HUES48 (cell line): Measurements from ENCODE around the gene TCP11X2.
"Not testable (repeated sequence)": the region's sequence is repeated elsewhere in the genome, so short reads cannot be mapped to it uniquely, and the experiment has no call there.

Source experiments
- H3K27ac ChIP-seq: one replicate; pipeline ENCODE4 v1.7.0; 2013; ENCODE audit warnings: low read depth, low read length, inconsistent platforms
- H3K27me3 ChIP-seq: 2 replicates; pipeline ENCODE4 v1.6.1; 2013; ENCODE audit warnings: mild to moderate bottlenecking, low read length; ENCODE audit not compliant: control insufficient read depth, insufficient read depth
- H3K36me3 ChIP-seq: 2 replicates; pipeline ENCODE4 v1.6.1; 2013; ENCODE audit warnings: low read length; ENCODE audit not compliant: control insufficient read depth, insufficient read depth
- H3K4me1 ChIP-seq: 2 replicates; pipeline ENCODE4 v1.6.1; 2013; ENCODE audit warnings: mild to moderate bottlenecking, low read length; ENCODE audit not compliant: control insufficient read depth, insufficient read depth
- H3K4me3 ChIP-seq: 2 replicates; pipeline ENCODE4 v1.5.1; 2013; ENCODE audit warnings: mild to moderate bottlenecking, low read depth, low read length
- H3K9ac ChIP-seq: 2 replicates; pipeline ENCODE4 v1.6.1; 2013; ENCODE audit warnings: mild to moderate bottlenecking, low read depth, low read length, moderate library complexity
- H3K9me3 ChIP-seq: 2 replicates; pipeline ENCODE4 v1.6.1; 2013; ENCODE audit warnings: low read length; ENCODE audit not compliant: control insufficient read depth, insufficient read depth

Gene TCP11X2

GRCh38 chrX:102471762-102472220 lies at the start of gene TCP11X2:
Gene TCP11X2 (minus strand): TSS chrX:102471812.
- not testable (repeated sequence) for H3K36me3 ChIP-seq, H3K9ac ChIP-seq, H3K27ac ChIP-seq, H3K4me1 ChIP-seq, H3K9me3 ChIP-seq, H3K4me3 ChIP-seq, H3K27me3 ChIP-seq

DNA sequence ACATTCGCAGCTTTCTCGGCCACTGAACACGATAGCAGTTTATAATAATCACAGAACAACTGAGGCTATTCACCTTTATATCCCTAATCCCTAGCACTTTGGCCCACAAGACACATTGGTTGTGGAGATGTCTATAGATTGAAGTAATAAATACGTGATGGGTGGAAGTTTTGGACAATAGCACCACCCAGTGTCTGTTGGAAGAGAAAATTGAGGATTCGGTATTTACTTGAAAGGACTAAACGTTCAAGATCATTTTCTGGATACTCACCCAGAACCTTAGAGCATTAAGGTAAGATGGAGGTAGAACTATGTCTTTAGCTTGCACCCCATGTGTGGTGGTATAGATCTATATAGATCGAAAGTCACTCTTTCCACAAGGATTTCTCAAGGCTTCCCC lies 45.7 kb upstream of the TCP11X2 start:
- Histone ChIP-seq H3K4me3 (0 out of 2 replicates have a peak overlapping the region, but pooled peaks have one; percentile 12), H3K36me3 (peaks cover 8% of the 10 kb centered on the region; the same call in 1 of the 2 replicates), H3K9ac (no peak overlapping the region), H3K27ac (no peak overlapping the region), H3K9me3 (peaks cover 7% of the 10 kb centered on the region; the same call in 1 of the 2 replicates), H3K4me1 (0 out of 2 replicates have a peak, but pooled peaks cover 4% of the 10 kb centered on the region), H3K27me3 (peaks cover 23% of the 10 kb centered on the region)

DNA sequence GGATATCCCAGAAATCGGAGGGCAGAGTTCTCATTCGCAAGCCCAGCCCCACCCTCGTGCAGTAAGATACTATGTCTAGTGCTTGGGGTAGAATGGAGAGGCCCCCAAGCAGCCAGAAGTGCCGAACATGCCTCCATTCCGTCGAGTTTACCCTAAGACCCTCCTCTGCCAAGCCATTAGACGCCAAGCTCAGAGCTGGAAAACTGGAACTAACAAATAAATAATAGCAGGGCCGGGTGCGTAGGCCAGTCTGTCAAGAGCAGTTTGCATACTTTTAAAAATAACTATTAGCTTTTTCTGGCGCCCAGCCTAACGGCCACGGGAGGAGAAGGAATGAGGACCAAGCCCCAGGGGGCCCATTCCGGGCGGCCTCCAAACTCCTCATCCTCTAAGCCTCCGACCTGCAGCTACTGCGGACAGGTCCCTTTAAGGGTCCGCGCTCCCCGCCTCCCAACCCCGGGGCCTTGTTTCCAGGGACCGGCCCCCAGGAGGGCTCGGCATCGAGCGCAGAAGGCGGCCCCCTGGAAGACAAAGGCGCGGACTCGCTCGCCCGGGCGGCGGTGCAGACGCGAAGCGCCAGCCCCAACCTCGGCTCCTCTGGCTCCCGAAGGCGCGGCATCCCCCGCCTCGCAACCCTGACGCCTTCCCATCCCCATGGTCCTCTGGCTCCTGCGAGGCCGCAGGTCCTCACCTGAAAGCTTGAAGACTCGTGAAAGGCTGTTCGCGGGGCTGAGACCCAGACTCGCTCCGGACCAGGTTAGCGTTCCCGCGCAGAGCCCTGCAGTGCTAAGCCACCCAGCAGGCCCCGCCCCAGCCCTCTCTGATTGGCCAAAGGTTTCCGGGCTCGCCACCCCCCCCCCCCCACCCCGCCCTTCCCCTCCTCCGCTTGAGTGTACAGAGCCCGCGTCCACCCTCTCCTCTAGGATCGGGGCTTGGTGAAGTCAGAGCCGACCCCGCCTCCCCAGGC lies 44.6 kb upstream of the TCP11X2 start, which contains the start of gene TMSB15A:
Gene TMSB15A (minus strand): TSS at position 765 of the 967 bp plus-strand sequence.
- 0 out of 2 replicates have a peak, but pooled peaks cover 4% of the 10 kb centered on the region for H3K4me1 ChIP-seq
- H3K27me3 ChIP-seq: peaks cover 23% of the 10 kb centered on the region
- peak within 1 kb of the TSS; percentile 89 for H3K9ac ChIP-seq
- peaks cover 11% of the 10 kb centered on the region; the same call in 1 of the 2 replicates for H3K9me3 ChIP-seq
- H3K4me3 ChIP-seq: peak within 1 kb of the TSS; percentile 74
- H3K36me3 ChIP-seq: peaks cover 11% of the 10 kb centered on the region; the same call in 1 of the 2 replicates
- peak within 1 kb of the TSS; percentile 60 for H3K27ac ChIP-seq

GRCh38 chrX:102514536-102514935 lies 42.9 kb upstream of the TCP11X2 start:
- Histone ChIP-seq H3K9me3 (peaks cover 17% of the 10 kb centered on the region; the same call in 1 of the 2 replicates), H3K4me3 (no peak overlapping the region), H3K27me3 (peaks cover 23% of the 10 kb centered on the region), H3K4me1 (0 out of 2 replicates have a peak, but pooled peaks cover 4% of the 10 kb centered on the region), H3K36me3 (peaks cover 11% of the 10 kb centered on the region; the same call in 1 of the 2 replicates), H3K27ac (no peak overlapping the region), H3K9ac (no peak overlapping the region)

DNA sequence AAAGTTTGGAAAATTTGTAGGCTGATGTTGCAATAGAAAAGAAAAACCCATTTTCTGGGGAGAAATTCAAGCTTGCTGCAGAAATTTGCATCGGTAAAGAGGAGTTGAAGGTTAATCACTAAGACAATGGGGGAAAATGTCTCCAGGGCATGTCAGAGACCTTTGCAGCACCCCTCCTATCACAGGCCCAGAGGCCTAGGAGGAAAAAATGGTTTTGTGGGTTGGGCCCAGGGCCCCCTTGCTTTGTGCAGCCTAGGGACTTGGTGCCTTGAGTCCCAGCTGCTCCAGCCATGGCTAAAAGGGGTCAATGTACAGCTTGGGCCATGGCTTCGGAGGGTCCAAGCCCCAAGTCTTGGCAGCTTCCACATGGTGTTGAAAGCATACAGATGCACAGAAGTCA lies 27.1 kb upstream of the TCP11X2 start:
- Histone ChIP-seq H3K4me3 (no peak overlapping the region), H3K27me3 (peaks cover 4% of the 10 kb centered on the region; the same call in 1 of the 2 replicates), H3K9ac (no peak overlapping the region), H3K4me1 (no peaks in the 10 kb centered on the region), H3K27ac (no peak overlapping the region), H3K36me3 (no peaks in the 10 kb centered on the region), H3K9me3 (peaks cover 47% of the 10 kb centered on the region)

- Histone ChIP-seq H3K27ac (no peak overlapping the region), H3K36me3 (no peaks in the 10 kb centered on the region), H3K4me1 (no peaks in the 10 kb centered on the region), H3K9ac (no peak overlapping the region), H3K9me3 (peaks cover 26% of the 10 kb centered on the region), H3K27me3 (no peaks in the 10 kb centered on the region; the same call in 1 of the 2 replicates), H3K4me3 (no peak overlapping the region)
These were observed 20.2 kb upstream of the TCP11X2 start for GRCh38 chrX:102491766-102492165.

GRCh38 chrX:102478765-102479164 lies 7.2 kb upstream of the TCP11X2 start:
- H3K27ac ChIP-seq, H3K27me3 ChIP-seq, H3K9ac ChIP-seq, H3K4me1 ChIP-seq, H3K9me3 ChIP-seq, H3K36me3 ChIP-seq, H3K4me3 ChIP-seq: not testable (repeated sequence)

DNA sequence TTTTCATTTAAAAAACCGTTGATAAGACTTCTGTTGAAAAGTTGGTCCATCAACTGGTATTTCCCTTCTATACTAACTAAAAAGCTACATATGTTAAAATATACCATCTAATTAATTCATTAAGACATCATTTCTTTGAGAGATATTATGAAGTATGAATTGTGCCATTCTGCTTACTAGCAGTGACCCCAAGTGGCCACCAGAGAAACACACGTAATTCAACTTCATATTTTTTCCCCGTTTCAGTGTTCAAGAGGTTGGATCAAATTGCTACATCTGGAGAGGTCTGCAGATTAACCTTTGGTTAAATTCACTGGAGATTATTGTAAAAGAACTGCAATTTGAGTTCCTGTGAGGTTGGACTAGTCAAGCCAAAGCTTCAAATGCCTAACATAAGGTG lies 1.4 kb downstream of the TCP11X2 start:
- H3K9ac ChIP-seq, H3K4me1 ChIP-seq, H3K4me3 ChIP-seq, H3K36me3 ChIP-seq, H3K27ac ChIP-seq, H3K27me3 ChIP-seq, H3K9me3 ChIP-seq: not testable (repeated sequence)

- not testable (repeated sequence) for H3K36me3 ChIP-seq, H3K9me3 ChIP-seq, H3K9ac ChIP-seq, H3K4me3 ChIP-seq, H3K27ac ChIP-seq, H3K27me3 ChIP-seq, H3K4me1 ChIP-seq
These were observed 13.0 kb downstream of the TCP11X2 start for GRCh38 chrX:102458615-102459014.

GRCh38 chrX:102439908-102440307 lies 31.7 kb downstream of the TCP11X2 start, which contains the start of gene NXF2B:
Gene NXF2B (minus strand): TSS chrX:102440008. CDS start chrX:102380036, 59,972 bp downstream.
- H3K9me3 ChIP-seq, H3K9ac ChIP-seq, H3K27me3 ChIP-seq, H3K4me1 ChIP-seq, H3K36me3 ChIP-seq, H3K27ac ChIP-seq, H3K4me3 ChIP-seq: not testable (repeated sequence)

GRCh38 chrX:102414493-102414892 lies 57.1 kb downstream of the TCP11X2 start:
- not testable (repeated sequence) for H3K4me1 ChIP-seq, H3K9me3 ChIP-seq, H3K4me3 ChIP-seq, H3K9ac ChIP-seq, H3K27ac ChIP-seq, H3K27me3 ChIP-seq, H3K36me3 ChIP-seq
